HepG2 (cell line): ENCODE results near the gene CUL9. TPM values are rescaled to one million over a fixed set of nuclear protein-coding genes. Genes with fewer than 3 reads are reported as not detected.
A peak's percentile ranks its signal among the peaks of the same experiment; 100 is the strongest.

Experiments
- AKAP8 ChIP-seq: sonication (generic); formaldehyde crosslinking; IDR thresholded peaks from 2 replicates; pipeline ENCODE4 v1.5.1; 2020; ENCODE audit warnings: mild to moderate bottlenecking, missing genetic modification reagents
- CBFB ChIP-seq: sonication (generic); formaldehyde crosslinking; IDR thresholded peaks from 2 replicates; pipeline ENCODE4 v1.4.0; 2020; ENCODE audit warnings: missing genetic modification reagents
- HMG20B ChIP-seq: conservative IDR thresholded peaks from 2 replicates; pipeline ENCODE4 v1.6.1; 2016; ENCODE audit warnings: missing genetic modification reagents, missing compliant biosample characterization
- HOXA3 ChIP-seq: sonication (generic); formaldehyde crosslinking; IDR thresholded peaks from 2 replicates; pipeline ENCODE4 v1.5.0; 2020; ENCODE audit warnings: missing genetic modification reagents
- HOXA5 ChIP-seq: sonication (generic); formaldehyde crosslinking; IDR thresholded peaks from 2 replicates; pipeline ENCODE4 v1.4.0; 2020; ENCODE audit warnings: missing genetic modification reagents
- JARID2 ChIP-seq: sonication (generic); formaldehyde crosslinking; IDR thresholded peaks from 2 replicates; pipeline ENCODE4 v1.8.1; 2023; ENCODE audit warnings: missing genetic modification reagents, inconsistent platforms; ENCODE audit not compliant: insufficient replicate concordance
- RBAK ChIP-seq: sonication (generic); formaldehyde crosslinking; IDR thresholded peaks from 2 replicates; pipeline ENCODE4 v1.5.1; 2020; ENCODE audit warnings: mild to moderate bottlenecking, missing genetic modification reagents
- ZNF747 ChIP-seq: sonication (generic); formaldehyde crosslinking; IDR thresholded peaks from 2 replicates; pipeline ENCODE4 v1.8.1; 2023; ENCODE audit warnings: missing genetic modification reagents, mild to moderate bottlenecking, borderline replicate concordance
- polyA plus RNA-seq, 8 experiments: library from polyadenylated mRNA; depleted of rRNA in 3 of 8; stranded (reverse) in 7 of 8; unstranded in 1 of 8; fragments of >200 nt; fragmentation: Illumina TruSeq in 4 of 8; extraction: Trizol in 4 of 8; gene quantifications; 2 replicates each; pipeline versions ENCODE4 v1.2.1 to v1.2.3, GENCODE V29; 2011 to 2016; ENCODE audit warnings: low read depth in 4 of 8, missing spikeins in 1 of 8, mixed read lengths in 1 of 8; ENCODE audit not compliant: insufficient read depth in 1 of 8
- total RNA-seq, 5 experiments: library from RNA; depleted of rRNA; stranded (reverse); fragments of >200 nt; fragmentation: Illumina TruSeq; extraction: Trizol; gene quantifications; 2 replicates each; pipeline ENCODE4 v1.2.3, GENCODE V29; 2016; ENCODE audit warnings: low read depth in 1 of 5
- TF ChIP-seq, protein P1 (sequence below): sonication (generic); formaldehyde crosslinking; IDR thresholded peaks from 2 replicates; pipeline ENCODE4 v1.9.0; 2021; ENCODE audit warnings: mild to moderate bottlenecking, missing genetic modification reagents
- TF ChIP-seq, protein P2 (sequence below), 2 experiments: sonication (generic) in 1 of 2; formaldehyde crosslinking in 1 of 2; IDR thresholded peaks; 2 replicates each; pipeline versions ENCODE4 v1.4.0 to v1.6.1; 2018 to 2020; ENCODE audit warnings: missing genetic modification reagents in 2 of 2, borderline replicate concordance in 1 of 2, low read depth in 1 of 2, mild to moderate bottlenecking in 1 of 2, missing biosample characterization in 1 of 2
- TF ChIP-seq, protein P3 (sequence below): sonication (generic); formaldehyde crosslinking; IDR thresholded peaks from 2 replicates; pipeline ENCODE4 v1.4.0; 2020; ENCODE audit warnings: low read depth, missing genetic modification reagents
- TF ChIP-seq, protein P4 (sequence below): sonication (generic); formaldehyde crosslinking; IDR thresholded peaks from 2 replicates; pipeline ENCODE4 v1.5.0; 2020; ENCODE audit warnings: missing genetic modification reagents, mild to moderate bottlenecking, borderline replicate concordance
- TF ChIP-seq, protein P5 (sequence below): sonication (generic); formaldehyde crosslinking; IDR thresholded peaks from 2 replicates; pipeline ENCODE4 v1.4.0; 2020; ENCODE audit warnings: low read depth, mild to moderate bottlenecking, missing genetic modification reagents

CUL9 gene
- total and polyA plus RNA-seq, 2 of the 13 experiments (the other 11 are each of a cell fraction or from before 2014, with no cell fraction given): 11.4 to 13.7 TPM

DNA sequence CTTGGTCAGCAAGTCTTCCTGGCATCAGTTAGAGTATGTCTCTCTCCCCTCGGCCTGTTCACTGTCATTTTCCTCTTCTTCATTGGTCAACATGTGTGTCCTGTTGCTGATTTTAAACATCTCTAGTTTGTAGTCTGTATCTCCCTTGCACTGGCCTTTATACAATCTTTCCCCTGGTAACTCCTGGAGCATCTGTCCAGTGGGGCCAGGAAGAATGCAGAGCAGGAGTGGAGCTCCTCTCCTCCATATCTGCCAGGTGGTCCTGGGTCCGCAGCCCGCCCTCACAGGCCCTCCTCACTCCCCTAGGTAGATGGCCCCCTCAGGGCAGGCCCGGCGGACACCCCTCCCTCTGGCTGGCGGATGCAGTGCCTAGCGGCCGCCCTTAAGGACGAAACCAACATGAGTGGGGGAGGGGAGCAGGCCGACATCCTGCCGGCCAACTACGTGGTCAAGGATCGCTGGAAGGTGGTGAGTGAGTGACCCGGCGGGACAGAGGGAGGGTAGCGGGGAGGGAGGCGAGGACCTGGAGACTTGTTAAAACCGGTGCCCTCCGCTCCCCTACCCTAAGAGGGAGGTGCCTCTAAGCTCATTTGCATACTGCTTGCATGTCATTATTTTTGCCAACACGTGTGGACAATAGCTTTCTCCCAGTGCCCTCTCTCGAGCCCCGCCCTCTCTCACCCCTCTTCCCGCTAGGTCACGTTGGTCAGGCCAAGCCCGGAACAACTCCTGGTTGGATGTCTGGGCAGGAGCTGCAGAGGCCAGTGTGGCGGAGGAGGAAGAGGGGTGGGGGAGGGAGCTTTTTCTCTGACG is 64.5 kb downstream of the CUL9 start (continued):
- TF ChIP-seq, protein P1, sequence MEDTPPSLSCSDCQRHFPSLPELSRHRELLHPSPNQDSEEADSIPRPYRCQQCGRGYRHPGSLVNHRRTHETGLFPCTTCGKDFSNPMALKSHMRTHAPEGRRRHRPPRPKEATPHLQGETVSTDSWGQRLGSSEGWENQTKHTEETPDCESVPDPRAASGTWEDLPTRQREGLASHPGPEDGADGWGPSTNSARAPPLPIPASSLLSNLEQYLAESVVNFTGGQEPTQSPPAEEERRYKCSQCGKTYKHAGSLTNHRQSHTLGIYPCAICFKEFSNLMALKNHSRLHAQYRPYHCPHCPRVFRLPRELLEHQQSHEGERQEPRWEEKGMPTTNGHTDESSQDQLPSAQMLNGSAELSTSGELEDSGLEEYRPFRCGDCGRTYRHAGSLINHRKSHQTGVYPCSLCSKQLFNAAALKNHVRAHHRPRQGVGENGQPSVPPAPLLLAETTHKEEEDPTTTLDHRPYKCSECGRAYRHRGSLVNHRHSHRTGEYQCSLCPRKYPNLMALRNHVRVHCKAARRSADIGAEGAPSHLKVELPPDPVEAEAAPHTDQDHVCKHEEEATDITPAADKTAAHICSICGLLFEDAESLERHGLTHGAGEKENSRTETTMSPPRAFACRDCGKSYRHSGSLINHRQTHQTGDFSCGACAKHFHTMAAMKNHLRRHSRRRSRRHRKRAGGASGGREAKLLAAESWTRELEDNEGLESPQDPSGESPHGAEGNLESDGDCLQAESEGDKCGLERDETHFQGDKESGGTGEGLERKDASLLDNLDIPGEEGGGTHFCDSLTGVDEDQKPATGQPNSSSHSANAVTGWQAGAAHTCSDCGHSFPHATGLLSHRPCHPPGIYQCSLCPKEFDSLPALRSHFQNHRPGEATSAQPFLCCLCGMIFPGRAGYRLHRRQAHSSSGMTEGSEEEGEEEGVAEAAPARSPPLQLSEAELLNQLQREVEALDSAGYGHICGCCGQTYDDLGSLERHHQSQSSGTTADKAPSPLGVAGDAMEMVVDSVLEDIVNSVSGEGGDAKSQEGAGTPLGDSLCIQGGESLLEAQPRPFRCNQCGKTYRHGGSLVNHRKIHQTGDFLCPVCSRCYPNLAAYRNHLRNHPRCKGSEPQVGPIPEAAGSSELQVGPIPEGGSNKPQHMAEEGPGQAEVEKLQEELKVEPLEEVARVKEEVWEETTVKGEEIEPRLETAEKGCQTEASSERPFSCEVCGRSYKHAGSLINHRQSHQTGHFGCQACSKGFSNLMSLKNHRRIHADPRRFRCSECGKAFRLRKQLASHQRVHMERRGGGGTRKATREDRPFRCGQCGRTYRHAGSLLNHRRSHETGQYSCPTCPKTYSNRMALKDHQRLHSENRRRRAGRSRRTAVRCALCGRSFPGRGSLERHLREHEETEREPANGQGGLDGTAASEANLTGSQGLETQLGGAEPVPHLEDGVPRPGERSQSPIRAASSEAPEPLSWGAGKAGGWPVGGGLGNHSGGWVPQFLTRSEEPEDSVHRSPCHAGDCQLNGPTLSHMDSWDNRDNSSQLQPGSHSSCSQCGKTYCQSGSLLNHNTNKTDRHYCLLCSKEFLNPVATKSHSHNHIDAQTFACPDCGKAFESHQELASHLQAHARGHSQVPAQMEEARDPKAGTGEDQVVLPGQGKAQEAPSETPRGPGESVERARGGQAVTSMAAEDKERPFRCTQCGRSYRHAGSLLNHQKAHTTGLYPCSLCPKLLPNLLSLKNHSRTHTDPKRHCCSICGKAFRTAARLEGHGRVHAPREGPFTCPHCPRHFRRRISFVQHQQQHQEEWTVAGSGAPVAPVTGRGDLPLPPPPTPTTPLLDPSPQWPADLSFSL (CRISPR knock-in tag): no peak
- TF ChIP-seq AKAP8 (CRISPR knock-in tag) (no peak), ZNF747 (CRISPR knock-in tag) (no peak), HOXA5 (CRISPR knock-in tag) (no peak), HOXA3 (CRISPR knock-in tag) (0 out of 2 replicates have a peak, but pooled peaks have one; percentile 18), CBFB (CRISPR knock-in tag) (no peak), RBAK (CRISPR knock-in tag) (no peak), HMG20B (CRISPR knock-in tag) (no peak), JARID2 (CRISPR knock-in tag) (no peak)
- TF ChIP-seq, protein P2, sequence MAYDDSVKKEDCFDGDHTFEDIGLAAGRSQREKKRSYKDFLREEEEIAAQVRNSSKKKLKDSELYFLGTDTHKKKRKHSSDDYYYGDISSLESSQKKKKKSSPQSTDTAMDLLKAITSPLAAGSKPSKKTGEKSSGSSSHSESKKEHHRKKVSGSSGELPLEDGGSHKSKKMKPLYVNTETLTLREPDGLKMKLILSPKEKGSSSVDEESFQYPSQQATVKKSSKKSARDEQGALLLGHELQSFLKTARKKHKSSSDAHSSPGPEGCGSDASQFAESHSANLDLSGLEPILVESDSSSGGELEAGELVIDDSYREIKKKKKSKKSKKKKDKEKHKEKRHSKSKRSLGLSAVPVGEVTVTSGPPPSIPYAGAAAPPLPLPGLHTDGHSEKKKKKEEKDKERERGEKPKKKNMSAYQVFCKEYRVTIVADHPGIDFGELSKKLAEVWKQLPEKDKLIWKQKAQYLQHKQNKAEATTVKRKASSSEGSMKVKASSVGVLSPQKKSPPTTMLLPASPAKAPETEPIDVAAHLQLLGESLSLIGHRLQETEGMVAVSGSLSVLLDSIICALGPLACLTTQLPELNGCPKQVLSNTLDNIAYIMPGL (CRISPR knock-in tag; IDR thresholded peaks at IDR 0.05; ENCODE audit: borderline replicate concordance in 1 of 2, low read depth in 1 of 2): no peak
- TF ChIP-seq, protein P3, sequence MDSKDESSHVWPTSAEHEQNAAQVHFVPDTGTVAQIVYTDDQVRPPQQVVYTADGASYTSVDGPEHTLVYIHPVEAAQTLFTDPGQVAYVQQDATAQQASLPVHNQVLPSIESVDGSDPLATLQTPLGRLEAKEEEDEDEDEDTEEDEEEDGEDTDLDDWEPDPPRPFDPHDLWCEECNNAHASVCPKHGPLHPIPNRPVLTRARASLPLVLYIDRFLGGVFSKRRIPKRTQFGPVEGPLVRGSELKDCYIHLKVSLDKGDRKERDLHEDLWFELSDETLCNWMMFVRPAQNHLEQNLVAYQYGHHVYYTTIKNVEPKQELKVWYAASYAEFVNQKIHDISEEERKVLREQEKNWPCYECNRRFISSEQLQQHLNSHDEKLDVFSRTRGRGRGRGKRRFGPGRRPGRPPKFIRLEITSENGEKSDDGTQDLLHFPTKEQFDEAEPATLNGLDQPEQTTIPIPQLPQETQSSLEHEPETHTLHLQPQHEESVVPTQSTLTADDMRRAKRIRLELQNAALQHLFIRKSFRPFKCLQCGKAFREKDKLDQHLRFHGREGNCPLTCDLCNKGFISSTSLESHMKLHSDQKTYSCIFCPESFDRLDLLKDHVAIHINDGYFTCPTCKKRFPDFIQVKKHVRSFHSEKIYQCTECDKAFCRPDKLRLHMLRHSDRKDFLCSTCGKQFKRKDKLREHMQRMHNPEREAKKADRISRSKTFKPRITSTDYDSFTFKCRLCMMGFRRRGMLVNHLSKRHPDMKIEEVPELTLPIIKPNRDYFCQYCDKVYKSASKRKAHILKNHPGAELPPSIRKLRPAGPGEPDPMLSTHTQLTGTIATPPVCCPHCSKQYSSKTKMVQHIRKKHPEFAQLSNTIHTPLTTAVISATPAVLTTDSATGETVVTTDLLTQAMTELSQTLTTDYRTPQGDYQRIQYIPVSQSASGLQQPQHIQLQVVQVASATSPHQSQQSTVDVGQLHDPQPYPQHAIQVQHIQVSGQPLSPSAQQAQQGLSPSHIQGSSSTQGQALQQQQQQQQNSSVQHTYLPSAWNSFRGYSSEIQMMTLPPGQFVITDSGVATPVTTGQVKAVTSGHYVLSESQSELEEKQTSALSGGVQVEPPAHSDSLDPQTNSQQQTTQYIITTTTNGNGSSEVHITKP (CRISPR knock-in tag): peak; percentile 96
- TF ChIP-seq, protein P4, sequence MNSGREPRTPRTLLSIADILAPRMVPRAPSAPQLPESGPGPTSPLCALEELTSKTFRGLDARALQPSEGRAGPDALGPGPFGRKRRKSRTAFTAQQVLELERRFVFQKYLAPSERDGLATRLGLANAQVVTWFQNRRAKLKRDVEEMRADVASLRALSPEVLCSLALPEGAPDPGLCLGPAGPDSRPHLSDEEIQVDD: no peak
- TF ChIP-seq, protein P5, sequence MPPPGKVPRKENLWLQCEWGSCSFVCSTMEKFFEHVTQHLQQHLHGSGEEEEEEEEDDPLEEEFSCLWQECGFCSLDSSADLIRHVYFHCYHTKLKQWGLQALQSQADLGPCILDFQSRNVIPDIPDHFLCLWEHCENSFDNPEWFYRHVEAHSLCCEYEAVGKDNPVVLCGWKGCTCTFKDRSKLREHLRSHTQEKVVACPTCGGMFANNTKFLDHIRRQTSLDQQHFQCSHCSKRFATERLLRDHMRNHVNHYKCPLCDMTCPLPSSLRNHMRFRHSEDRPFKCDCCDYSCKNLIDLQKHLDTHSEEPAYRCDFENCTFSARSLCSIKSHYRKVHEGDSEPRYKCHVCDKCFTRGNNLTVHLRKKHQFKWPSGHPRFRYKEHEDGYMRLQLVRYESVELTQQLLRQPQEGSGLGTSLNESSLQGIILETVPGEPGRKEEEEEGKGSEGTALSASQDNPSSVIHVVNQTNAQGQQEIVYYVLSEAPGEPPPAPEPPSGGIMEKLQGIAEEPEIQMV (CRISPR knock-in tag): 0 out of 2 replicates have a peak, but pooled peaks have one; percentile 18
